ENCODE measurements around the gene C11orf52.
A peak's percentile ranks its signal among the peaks of the same experiment; 100 is the strongest.
"Not testable (repeated sequence)": the region's sequence is repeated elsewhere in the genome, so short reads cannot be mapped to it uniquely, and the experiment has no call there.

Gene C11orf52

DNA sequence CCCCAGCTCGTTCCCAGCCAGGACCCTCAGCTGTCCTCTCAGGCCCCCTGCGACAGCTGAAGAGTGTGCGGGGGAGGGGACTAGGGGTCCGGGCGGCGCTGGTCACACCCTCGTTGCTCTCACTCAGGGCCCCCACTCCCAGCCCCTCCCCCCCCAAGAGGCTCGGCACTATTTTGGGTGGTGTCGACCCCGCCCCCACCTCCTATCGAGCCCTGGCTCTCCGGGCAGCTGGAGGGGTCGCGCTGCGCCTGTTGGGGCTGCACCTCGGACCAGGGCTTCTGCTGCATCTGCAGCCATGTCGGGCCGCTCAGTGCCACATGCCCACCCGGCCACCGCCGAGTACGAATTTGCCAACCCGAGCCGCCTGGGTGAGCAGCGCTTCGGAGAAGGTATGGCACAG lies 6.2 kb upstream of the C11orf52 start, which contains the start of gene HSPB2:
Gene HSPB2, plus strand, starts transcription at position 200 of the 400 bp plus-strand sequence. Its CDS starts 96 bp downstream, at position 296.
- DNase-seq (ENCODE audit: low read depth in 1 of 2, low spot score in 1 of 2) = no peak

DNA sequence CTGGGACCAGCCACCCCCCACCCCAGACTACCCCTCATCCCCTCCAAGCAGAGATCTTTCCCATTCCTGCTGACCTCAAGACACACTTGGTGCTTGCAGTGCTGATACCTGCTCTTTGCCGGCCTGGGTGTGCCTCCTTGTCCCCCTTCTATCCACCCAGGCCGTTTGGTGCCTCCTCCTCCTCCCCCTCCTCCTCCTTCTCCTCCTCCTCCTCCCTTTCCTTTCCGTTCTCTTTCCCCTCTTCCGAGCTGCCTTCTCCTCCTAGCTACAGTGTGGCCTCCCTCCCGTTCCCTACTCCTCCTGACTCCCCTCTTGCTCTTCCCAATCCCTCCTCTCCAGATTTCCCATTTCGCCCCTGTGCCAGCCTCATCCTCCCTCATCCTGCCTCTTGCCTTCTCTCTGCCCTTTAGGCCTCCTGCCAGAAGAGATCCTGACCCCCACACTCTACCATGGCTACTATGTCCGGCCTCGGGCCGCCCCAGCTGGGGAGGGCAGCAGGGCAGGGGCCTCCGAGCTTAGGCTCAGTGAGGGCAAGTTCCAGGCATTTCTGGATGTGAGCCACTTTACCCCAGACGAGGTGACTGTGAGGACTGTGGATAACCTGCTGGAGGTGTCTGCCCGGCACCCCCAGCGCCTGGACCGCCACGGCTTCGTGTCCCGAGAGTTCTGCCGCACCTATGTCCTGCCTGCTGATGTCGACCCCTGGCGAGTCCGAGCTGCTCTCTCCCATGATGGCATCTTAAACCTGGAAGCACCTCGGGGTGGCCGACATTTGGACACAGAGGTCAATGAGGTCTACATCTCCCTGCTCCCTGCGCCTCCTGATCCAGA lies 5.5 kb upstream of the C11orf52 start:
- DNase-seq (ENCODE audit: low read depth in 1 of 2, low spot score in 1 of 2) = no peak

DNA sequence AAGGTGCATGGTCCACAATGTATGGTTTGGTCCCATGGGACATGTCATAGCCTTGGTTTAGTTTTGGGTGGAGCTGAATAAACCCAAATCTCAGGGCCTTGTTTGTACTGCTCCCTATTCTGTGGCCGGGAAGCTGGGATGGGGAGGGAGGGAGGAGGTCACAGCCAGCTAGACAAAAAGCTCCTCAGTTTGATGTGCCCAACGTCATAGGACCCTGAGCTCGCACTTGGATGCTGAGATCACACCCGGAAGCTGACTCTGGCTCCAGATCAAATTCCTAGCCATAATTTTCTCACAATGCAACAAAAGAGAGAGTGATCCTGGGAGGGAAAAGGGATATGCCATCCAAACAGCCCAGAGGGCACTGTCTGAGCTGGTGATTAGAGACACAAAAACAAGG lies 4.7 kb upstream of the C11orf52 start:
- DNase-seq (ENCODE audit: low read depth in 1 of 2, low spot score in 1 of 2) = no peak

DNA sequence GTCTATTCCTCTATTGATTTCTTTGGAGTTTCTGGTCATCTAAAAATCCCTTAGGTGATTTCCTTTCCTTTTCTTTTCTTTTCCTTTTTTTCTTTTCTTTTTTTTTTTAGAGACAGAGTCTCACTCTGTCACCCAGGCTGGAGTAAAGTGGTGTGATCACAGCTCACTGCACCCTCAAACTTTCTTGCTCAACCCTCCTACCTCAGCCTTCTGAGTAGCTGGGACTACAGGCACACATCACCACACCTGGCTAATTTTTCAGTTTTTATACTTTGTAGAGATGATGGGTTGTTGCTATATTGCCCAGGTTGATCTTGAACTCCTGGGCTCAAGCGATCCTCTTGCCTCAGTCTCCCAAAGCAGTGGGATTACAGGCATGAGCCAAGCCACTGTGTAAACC lies 1.9 kb upstream of the C11orf52 start:
- DNase-seq (ENCODE audit: low read depth in 1 of 2, low spot score in 1 of 2) = no peak

DNA sequence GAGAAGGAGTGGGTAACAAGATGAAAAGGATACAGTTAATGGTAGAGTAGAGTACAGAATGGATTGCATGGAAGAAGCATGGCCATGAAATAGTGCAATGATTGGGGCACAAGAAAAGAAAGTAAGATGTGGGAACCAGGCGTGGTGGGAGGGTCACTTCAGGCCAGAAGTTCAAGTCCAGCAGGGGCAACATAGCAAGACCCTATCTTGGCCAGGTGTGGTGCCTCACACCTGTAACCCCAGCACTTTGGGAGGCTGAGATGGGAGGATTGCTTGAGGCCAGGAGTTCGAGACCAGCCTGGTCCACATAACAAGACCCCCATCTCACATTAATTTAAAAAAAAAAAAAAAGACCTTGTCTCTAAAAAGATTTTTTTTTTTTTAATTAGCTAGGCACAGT lies 1.4 kb upstream of the C11orf52 start:
- DNase-seq (ENCODE audit: low read depth in 1 of 2, low spot score in 1 of 2) = no peak

DNA sequence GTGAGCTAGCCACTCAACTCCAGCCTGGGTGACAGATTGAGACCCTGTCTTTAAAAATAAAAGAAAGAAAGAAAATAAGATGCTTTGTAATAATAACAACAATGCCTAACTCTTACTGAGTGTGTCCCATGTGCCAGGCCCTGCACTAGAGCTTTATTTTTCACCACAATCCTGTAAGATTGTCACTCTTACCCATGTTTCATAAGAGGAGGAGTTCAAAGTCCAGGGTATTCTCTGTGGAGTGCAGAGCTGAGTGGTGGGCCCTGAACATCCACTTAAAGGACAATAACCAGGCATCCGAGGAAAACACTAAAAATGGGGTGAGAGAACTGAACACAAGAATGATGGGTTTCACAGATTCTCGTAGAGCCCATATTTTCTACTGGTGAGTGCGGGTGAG lies 925 bp upstream of the C11orf52 start:
- no peak for DNase-seq (ENCODE audit: low read depth in 1 of 2, low spot score in 1 of 2)

DNA sequence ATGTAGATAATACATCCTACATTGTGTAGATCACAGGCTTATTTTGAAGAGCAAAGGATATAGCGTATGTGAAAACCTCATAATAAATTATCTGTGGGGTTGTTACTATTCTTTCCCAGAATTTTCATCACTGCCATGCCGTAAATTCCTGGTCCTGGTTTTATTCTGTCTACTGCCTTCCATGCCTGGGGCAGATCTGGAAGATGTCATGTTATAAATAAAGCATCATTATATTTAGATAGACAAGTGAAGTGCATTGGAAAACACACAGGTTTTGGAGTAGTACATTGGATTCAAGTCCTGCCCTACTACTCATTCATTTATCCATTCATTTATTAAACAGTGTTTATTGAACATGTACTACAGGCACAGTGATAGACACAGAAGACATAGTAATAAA lies 2.2 kb downstream of the C11orf52 start:
- no peak for DNase-seq (ENCODE audit: low read depth in 1 of 2, low spot score in 1 of 2)

DNA sequence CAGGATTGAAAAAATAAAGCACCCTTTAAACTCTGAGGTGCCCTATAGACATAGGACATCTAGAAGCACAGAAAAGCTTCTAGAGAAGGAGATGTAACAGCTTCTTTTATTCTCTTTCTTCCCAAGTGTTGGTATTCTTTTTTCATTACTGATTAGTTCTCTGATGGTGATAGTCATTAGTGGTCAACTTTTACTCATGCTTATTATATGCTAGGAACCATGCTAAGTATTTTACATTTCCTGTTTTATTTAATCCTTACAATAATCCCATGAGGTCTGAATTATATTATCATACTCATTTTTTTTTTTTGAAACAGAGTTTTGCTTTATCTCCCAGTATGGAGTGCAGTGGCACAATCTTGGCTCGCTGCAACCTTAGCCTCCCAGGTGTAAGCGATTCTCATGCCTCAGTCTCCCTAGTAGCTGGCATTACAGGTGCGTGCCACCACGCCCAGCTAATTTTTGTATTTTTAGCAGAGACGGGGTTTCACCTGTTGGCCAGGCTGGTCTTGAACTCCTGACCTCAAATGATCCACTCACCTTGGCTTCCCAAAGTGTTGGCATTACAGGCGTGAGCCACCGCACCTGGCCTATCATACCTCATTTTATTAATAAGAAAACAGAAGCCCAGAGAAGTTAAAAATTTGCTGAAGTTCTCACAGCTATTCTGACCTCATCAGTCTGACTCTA lies 3.0 kb downstream of the C11orf52 start:
- no peak for DNase-seq (ENCODE audit: low read depth in 1 of 2, low spot score in 1 of 2)

DNA sequence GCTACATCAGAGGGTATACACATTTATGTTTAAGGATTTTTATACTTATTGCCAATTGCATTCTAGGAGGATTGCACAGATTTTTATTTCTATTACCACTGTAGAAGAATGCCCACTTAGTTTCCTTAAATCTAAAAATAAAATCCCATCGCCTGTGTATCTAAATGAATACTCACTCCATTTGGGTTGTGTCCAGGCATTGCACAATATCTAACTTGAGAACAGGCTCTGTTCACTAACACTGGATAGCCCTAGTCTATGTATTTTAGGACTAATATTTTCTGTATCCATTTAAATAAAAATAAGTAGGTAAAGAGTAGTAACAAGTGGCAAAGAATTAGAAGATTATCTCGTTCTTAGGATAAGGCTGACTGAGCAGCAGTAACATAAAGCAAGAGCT lies 4.1 kb downstream of the C11orf52 start:
- no peak for DNase-seq (ENCODE audit: low read depth in 1 of 2, low spot score in 1 of 2)

DNA sequence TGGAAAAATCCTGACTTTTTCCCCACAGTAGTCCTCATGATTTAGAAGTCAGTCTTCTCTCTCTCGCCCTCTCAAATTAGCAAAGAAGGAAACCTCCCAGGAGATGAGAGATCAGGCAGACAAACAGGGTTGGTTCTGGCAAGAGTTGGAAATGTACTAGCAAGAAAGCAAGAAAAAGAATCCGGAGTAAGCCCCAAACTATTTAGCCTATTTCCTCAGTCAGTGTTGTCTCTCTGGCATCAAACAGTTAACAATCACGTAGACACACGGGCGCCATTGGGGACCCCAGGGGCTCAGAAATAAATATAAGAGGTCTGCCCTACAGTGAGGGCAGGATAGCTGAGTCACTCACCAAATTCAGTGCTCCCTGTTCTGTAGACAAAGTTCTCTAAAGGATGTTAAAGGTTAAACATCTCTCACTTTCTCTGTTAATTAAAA lies 4.7 kb downstream of the C11orf52 start:
- no peak for DNase-seq (ENCODE audit: low read depth in 1 of 2, low spot score in 1 of 2)

DNA sequence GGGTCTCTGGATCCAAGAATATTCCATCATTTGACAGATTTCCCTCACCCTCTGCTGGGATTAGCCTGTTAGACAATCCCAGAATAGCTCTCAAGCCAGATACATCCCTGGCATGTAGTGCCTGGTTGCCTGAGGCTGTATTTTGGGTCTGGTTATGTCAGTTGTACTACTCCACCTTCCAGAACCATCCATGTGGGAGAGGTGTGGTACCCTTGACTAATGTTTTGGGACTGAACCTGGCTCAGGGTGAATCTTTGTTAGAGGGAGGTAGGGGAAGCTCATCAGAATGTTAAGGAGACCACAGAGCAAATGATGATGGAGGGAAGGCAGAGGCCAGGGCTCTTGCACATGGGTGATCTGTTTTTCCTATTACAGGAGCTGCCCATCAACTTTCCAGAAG lies 5.2 kb downstream of the C11orf52 start:
- no peak for DNase-seq (ENCODE audit: low read depth in 1 of 2, low spot score in 1 of 2)

DNA sequence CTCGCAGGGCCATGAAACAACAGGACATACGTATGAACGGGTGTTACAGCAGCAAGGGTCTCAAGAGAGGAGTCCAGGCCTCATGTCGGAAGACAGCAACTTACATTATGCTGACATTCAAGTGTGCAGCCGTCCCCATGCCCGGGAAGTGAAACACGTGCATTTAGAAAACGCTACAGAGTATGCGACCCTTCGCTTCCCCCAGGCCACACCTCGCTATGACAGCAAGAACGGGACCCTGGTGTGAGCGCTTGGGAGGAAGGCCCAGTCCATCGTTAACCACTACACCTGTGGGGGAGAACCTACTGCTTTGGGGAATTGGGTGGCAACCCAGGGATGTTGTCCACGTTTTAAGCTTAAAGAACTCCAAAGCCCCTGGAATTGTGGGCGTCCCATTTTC lies 7.2 kb downstream of the C11orf52 start:
- DNase-seq (ENCODE audit: low read depth in 1 of 2, low spot score in 1 of 2) = no peak

DNA sequence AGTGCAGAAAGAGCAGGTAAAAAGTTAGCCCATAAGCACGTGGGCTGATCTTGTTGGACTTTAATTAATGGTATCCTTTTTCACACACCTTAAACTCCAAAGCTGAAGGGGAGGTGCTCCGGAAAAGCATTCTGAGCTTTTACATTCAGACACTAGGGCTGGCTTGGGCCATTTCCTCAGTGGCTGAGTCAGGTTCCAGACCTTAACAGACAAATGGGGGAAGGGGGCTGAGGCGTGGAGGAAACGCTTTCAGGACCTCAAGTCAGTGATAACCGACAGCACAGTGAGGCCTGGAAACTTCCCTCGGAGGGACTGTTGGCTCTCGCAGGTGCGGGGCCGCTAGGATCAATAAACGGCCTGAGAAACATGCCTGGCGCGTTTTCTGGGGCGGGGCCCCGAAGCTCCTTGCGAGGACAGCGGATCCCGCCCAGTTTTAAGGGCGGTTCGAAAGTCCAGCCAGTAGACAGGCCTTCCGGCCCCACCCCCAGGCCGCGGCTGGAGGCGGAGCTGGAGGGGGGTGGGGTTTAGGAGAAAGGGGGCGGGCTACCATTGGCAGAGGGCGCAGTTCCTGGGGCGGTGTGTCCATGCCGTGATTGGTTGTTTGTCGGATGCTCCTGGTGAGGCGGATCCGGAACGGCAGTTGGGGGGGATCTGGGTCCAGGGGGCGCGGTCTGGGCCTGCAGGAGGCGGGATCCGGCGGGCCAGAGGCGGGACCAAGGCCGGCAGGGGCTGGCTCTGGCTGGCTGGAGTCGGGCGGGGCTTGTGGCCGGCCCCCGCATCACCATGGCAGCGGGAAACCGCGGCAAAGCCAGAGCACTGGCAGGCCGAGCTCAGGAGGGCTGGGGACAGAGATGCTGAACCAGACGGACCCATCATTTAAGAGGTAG lies 8.0 kb downstream of the C11orf52 start:
- DNase-seq (ENCODE audit: low read depth in 1 of 2, low spot score in 1 of 2) = peak; percentile 92

DNA sequence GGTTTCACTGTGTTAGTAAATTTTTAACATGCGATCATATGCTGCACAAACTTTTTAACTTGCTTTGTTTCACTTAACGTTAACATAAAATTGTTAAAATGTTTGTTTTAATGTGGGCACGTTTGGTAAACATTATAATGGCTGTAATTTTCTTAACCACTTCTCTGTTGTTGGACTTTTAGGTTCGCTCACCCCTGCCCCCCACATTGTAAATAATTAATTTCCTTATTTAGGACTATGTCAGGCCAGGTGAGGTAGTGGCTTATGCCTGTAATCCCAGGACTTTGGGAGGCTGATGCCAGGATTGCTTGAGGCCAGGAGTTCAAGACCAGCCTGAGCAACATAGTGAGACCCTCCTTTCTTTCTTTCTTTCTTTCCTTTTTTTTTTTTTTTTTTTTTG lies 11.8 kb downstream of the C11orf52 start:
- DNase-seq (ENCODE audit: low read depth in 1 of 2, low spot score in 1 of 2) = no peak

DNA sequence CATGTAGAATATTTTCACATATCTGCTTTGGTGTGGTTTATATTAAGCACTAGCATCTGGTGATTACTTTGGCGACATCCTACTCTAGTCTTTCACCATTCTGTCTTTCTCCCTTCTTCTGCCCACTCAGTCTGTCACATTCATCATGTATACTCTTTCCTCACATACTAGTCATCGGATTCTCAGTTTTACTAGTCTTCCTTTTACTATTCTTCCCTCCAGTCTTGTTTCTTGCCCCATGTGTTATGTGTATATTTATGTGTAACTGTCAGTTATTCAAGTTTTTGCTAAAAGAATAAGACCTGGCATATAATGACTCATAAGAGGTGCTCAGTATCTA lies 13.9 kb downstream of the C11orf52 start:
- DNase-seq (ENCODE audit: low read depth in 1 of 2, low spot score in 1 of 2) = no peak

DNA sequence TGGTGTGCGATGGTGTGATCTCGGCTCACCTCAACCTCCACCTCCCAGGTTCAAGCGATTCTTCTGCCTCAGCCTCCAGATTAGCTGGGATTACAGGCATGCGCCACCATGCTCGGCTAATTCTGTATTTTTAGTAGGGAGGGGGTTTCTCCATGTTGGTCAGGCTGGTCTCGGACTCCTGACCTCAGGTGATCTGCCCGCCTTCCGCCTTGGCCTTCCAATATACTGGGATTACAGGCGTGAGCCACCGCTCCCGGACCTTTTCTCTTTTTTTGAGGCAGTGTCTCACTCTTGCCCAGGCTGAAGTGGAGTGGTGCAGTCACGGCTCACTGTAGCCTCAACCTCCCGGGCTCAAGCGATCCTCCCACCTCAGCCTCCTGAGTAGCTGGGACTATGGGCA lies 14.5 kb downstream of the C11orf52 start:
- not testable (repeated sequence) for DNase-seq (ENCODE audit: low read depth in 1 of 2, low spot score in 1 of 2)

DNA sequence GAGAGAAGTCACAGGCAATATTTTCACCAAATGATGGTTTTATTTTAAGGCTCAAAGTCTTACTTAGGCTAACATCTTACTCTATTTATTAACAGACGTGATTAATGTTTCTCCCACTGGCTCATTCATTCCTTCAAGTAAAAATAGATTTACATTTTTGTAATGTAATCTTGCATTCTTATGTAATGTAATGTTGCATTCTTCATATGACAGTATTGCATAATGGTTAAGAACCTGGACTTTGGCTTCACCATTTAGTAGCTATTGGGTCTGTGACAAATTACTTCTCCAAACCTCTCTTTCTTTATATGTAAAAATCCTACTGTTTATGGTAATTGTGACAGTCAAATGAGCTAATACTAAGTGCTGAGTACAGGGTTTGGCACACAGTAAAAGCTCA lies 15.2 kb downstream of the C11orf52 start:
- no peak for DNase-seq (ENCODE audit: low read depth in 1 of 2, low spot score in 1 of 2)

DNA sequence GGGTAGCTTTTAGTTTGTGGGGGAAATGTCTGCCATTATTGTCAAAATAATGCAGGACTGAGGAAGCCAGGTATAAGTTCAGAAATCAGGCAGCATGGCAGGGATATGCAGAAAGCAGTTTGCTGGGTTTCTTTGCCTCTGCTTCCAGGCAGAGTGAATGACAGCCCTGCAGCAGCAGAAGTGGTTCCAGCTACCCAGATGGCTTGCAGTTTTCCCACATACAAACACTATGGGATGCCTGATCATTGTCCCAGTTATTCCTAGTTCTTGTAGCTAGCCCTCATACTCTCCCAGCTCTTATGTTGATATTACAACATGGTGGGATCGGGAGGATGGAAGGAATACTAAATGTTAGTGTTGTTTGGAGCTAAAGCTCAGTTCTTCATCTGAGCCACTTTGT lies 15.6 kb downstream of the C11orf52 start:
- no peak for DNase-seq (ENCODE audit: low read depth in 1 of 2, low spot score in 1 of 2)

DNA sequence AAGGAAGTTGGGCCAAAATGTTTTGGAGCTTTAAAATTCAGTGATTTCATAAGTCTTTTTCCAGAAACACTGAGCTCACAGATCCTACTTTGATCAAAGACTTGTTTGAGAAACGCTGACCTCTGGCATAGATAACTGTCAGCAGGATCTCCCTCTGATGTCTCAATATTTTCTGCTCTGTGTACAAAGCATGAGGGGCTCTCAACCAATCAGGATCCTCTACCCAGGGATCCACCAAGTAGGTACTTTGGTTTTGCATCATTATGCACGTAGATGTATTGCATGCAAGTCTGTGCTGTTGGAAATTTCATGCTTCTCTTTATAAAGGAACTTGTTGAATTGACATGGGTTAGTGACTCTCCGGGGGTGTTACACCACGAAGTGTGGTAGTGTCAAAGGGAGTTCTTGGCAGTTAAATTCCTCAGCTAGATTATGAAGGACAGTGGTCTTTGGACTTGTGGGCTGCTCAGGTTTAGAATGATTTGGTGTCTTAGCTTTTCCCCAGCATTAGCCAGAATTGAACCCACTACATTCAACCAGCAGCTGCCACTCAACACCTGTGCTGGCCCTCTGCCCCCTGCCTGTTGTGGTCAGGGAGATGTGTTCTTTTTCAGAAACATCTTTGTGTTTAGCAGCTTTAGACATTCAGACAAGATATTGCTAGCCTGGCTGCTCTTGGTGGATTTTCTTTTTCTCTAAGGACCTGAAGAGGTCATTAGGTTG lies 16.8 kb downstream of the C11orf52 start:
- DNase-seq (ENCODE audit: low read depth in 1 of 2, low spot score in 1 of 2) = no peak

DNA sequence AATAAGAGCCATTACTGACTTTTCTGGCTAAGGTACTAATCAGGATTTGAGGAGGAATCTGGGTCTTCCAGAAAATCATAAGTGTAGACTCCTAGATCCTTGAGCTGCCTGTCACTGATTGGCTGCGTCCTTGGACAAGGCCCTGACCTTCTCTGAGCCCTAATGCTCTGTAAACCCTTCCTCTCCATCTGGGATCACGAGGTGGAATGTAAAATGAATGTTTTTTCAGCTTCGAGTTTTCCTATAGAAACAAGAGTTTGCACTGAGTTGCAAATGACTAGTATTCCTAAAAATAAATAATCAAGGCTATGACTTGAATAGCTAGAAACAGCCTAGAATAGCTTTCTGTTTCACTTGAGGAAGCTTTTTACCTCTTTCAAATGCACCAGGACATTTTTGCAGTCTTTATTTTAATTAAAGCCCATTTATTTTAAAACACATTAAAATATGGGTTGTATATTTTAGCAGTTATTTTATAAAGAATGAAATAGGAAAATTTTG lies 17.4 kb downstream of the C11orf52 start:
- DNase-seq (ENCODE audit: low read depth in 1 of 2, low spot score in 1 of 2) = no peak

DNA sequence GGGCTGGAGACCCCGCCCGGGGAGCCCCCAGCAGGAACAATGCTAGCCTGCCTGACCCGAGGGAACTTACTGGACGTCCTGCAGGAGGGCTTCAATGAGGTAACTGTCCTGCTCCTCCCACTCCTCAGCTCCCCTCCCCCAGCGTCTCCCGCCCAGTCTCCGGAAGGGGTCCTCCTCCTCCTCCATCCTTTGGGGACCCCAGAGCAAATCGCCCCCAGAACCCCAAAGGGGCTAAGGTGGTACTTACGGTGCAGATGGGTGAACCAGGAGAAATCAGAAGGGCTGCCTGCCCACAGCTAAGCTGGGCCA lies 18.7 kb downstream of the C11orf52 start:
- no peak for DNase-seq (ENCODE audit: low read depth in 1 of 2, low spot score in 1 of 2)

Measured in stimulated activated CD4-positive, alpha-beta T cell treated with anti-CD3 and anti-CD28 coated beads, Interleukin-15, amount 100 ng/mL, for 1 hour (primary cell).